GM18520 (cell line): Measurements from ENCODE around the gene REEP6.

Experiments
- ATAC-seq: cut with Tn5 transposase; IDR thresholded peaks from one replicate; pipeline ENCODE4 v1.9.1; 2021; ENCODE audit not compliant: unreplicated experiment

Gene REEP6

GRCh38 chr19:1491114-1491848, at the start of gene REEP6:
REEP6 (plus strand) TSS chr19:1491181; CDS start chr19:1491270, 89 bp downstream.
- ATAC-seq = no peak

- no peak for ATAC-seq
These were observed 49.1 kb upstream of the REEP6 start for GRCh38 chr19:1441677-1442438.

- ATAC-seq = peak; percentile 52
These were observed 45.6 kb upstream of the REEP6 start for GRCh38 chr19:1445185-1445931.

- ATAC-seq = no peak
These were observed 44.9 kb upstream of the REEP6 start for GRCh38 chr19:1445932-1446712.

GRCh38 chr19:1446713-1447481, 44.1 kb upstream of the REEP6 start:
- no peak for ATAC-seq

- no peak for ATAC-seq
These were observed 43.5 kb upstream of the REEP6 start for GRCh38 chr19:1447504-1447903.

- ATAC-seq = no peak
These were observed 43.0 kb upstream of the REEP6 start for GRCh38 chr19:1447944-1448343.

GRCh38 chr19:1449467-1450442, 41.2 kb upstream of the REEP6 start, which contains the start of gene APC2:
APC2 (plus strand) TSS chr19:1450121; CDS start chr19:1453002, 2,881 bp downstream.
- no peak for ATAC-seq

- no peak for ATAC-seq
These were observed 39.9 kb upstream of the REEP6 start for GRCh38 chr19:1450735-1451731.

- ATAC-seq = no peak
These were observed 38.8 kb upstream of the REEP6 start for GRCh38 chr19:1451916-1452801.

GRCh38 chr19:1452802-1453524, 38.0 kb upstream of the REEP6 start:
- no peak for ATAC-seq

- ATAC-seq = no peak
These were observed 37.2 kb upstream of the REEP6 start for GRCh38 chr19:1453525-1454364.

GRCh38 chr19:1455002-1455335, 36.0 kb upstream of the REEP6 start:
- ATAC-seq = no peak

GRCh38 chr19:1455336-1456120, 35.5 kb upstream of the REEP6 start:
- ATAC-seq = no peak
